ENCODE data around the gene OR6C6. TPM values are rescaled to one million over a fixed set of nuclear protein-coding genes. Genes with fewer than 3 reads are reported as not detected.

Gene OR6C6
- total RNA-seq, 2 donors from 2014 or later: not detected

GRCh38 chr12:55246159-55246558 is 50.2 kb downstream of the OR6C6 start:
- Histone ChIP-seq H3K9ac (ENCODE audit: low read depth in 2 of 2, low read length in 2 of 2) (no peak overlapping the region), H3K27ac (no peak overlapping the region), H3K36me3 (no peaks in the 10 kb centered on the region), H3K4me3 (no peak overlapping the region), H3K9me3 (no peaks in the 10 kb centered on the region), H3K27me3 (no peaks in the 10 kb centered on the region), H3K4me1 (no peaks in the 10 kb centered on the region)
- no peak for TF ChIP-seq CTCF (IDR thresholded peaks at IDR 0.05)
- intact Hi-C loops (cut with DNase I): no loop called here
- DNase-seq: no peak

- Histone ChIP-seq H3K27me3 (no peaks in the 10 kb centered on the region), H3K4me1 (no peaks in the 10 kb centered on the region), H3K9ac (ENCODE audit: low read depth in 2 of 2, low read length in 2 of 2) (no peak within 1 kb of the TSS), H3K4me3 (no peak within 1 kb of the TSS), H3K36me3 (no peaks in the 10 kb centered on the region), H3K27ac (no peak within 1 kb of the TSS), H3K9me3 (no peaks in the 10 kb centered on the region)
- no peak for DNase-seq
- no peak for TF ChIP-seq CTCF (IDR thresholded peaks at IDR 0.05)
- intact Hi-C loops (cut with DNase I): no loop called here
Measured at GRCh38 chr12:55244309-55244708, 52.1 kb downstream of the OR6C6 start, which contains the start of gene OR6C74. Gene OR6C74, plus strand, starts transcription at chr12:55244609. Its CDS starts 2,679 bp downstream, at chr12:55247288.

Other genes starting within 250 kb of the OR6C6 start
- not detected for gene OR9K2, start 170.2 kb downstream of the OR6C6 start, total RNA-seq
- not detected for gene OR10A7, start 75.5 kb downstream of the OR6C6 start, total RNA-seq
- not detected for gene OR6C74, start 52.0 kb downstream of the OR6C6 start, total RNA-seq
- not detected for gene OR6C1, start 17.8 kb upstream of the OR6C6 start, total RNA-seq
- not detected for gene OR6C3, start 34.2 kb upstream of the OR6C6 start, total RNA-seq
- gene OR6C75, start 66.4 kb upstream of the OR6C6 start, total RNA-seq: not detected
- not detected for gene OR6C65, start 104.0 kb upstream of the OR6C6 start, total RNA-seq
- gene OR6C76, start 129.7 kb upstream of the OR6C6 start, total RNA-seq: not detected
- not detected for gene OR6C2, start 147.5 kb upstream of the OR6C6 start, total RNA-seq
- not detected for gene OR6C70, start 173.6 kb upstream of the OR6C6 start, total RNA-seq
- gene OR6C68, start 195.8 kb upstream of the OR6C6 start, total RNA-seq: not detected